GM13976 (cell line): ENCODE results near the gene PPP1R12B.
A peak's percentile ranks its signal among the peaks of the same experiment; 100 is the strongest.

Source experiments
- DNase-seq: peaks from one replicate; pipeline ENCODE4 v3.0.0; 2012; ENCODE audit warnings: low spot score
- in situ Hi-C: fragments of 300-500 bp; cut with MboI; formaldehyde crosslinking; loops from one replicate; pipeline ENCODE4 v1.12.0; 2022; ENCODE audit warnings: low sequenced_read_pairs, mixed read lengths, inconsistent platforms; ENCODE audit not compliant: unreplicated experiment
- TF ChIP-seq, protein P1 (sequence below): IDR thresholded peaks from 2 replicates; pipeline ENCODE4 v1.5.1; 2012; ENCODE audit warnings: borderline replicate concordance, mild to moderate bottlenecking; ENCODE audit not compliant: insufficient read depth; ENCODE audit errors: extremely low read depth, missing control alignments, control extremely low read depth

Gene PPP1R12B

GRCh38 chr1:202568826-202569225, 220.3 kb downstream of the PPP1R12B start:
- TF ChIP-seq, protein P1, sequence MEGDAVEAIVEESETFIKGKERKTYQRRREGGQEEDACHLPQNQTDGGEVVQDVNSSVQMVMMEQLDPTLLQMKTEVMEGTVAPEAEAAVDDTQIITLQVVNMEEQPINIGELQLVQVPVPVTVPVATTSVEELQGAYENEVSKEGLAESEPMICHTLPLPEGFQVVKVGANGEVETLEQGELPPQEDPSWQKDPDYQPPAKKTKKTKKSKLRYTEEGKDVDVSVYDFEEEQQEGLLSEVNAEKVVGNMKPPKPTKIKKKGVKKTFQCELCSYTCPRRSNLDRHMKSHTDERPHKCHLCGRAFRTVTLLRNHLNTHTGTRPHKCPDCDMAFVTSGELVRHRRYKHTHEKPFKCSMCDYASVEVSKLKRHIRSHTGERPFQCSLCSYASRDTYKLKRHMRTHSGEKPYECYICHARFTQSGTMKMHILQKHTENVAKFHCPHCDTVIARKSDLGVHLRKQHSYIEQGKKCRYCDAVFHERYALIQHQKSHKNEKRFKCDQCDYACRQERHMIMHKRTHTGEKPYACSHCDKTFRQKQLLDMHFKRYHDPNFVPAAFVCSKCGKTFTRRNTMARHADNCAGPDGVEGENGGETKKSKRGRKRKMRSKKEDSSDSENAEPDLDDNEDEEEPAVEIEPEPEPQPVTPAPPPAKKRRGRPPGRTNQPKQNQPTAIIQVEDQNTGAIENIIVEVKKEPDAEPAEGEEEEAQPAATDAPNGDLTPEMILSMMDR: no peak
- DNase-seq: no peak
- in situ Hi-C loops: loop anchor here (10.0 kb wide), 1 partner anchor 64 kb away; no protein-coding TSS in a partner anchor

GRCh38 chr1:202569393-202570322, 221.2 kb downstream of the PPP1R12B start:
- in situ Hi-C loops: loop anchor here (10.0 kb wide), 1 partner anchor 65 kb away; no protein-coding TSS in a partner anchor
- no peak for DNase-seq
- TF ChIP-seq, protein P1: no peak

- DNase-seq: no peak
- in situ Hi-C loops: no loop called here
- TF ChIP-seq, protein P1: peak; percentile 61
Measured at GRCh38 chr1:202571719-202572339, 223.3 kb downstream of the PPP1R12B start.

DNA sequence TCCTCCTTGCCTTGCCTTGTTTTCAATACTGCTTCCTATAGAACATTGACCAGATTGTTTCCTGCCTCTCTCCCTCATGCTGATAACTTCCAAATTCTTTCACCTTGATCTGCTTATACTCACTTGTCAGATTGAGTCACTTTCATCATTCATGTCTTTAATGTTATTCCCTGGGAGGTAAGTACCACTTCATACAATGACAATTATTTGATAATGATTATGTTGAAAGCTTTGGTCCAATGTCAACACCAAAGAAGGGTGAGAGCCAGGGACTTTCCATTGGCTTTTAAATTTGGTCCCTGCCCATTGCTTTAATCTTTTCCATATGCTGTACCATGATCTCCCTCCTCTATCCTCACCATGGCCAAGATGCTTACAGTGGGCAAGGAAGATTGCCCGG, 224.4 kb downstream of the PPP1R12B start:
- in situ Hi-C loops: no loop called here
- TF ChIP-seq, protein P1: no peak
- DNase-seq: no peak

DNA sequence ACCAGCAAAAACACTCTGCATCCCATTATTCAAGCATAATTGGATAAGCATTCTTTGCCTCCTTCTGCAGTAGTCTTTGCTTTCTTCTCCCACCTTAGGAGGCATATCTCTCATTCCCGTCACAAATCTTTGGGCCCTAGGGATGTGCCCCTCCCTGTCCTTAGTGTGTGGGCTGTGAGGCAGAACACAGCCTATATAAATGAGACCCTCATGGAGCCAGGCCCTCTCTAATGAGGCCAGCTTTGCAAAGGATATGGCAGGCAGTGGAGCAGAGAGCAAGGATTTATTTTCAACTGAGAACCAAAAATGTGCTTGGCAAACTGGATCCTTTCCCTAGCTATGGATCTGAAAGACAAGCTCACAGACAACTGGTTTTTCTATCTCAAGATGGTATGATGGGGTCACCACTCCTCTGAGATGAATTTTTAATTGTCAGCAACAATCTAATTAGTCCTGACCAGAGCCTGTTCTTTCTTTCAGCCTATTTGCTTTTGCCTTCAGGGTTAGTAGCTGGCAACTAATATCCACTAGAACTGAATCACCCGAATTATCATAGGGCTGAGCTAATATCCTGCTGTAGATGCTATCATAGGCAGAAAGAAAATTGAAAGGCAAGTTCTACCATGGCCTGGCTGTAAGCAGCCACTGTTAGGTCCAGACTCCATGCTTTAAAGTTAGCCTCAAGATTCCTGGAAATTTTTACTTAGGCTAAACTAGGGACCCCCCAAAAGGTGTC, 227.6 kb downstream of the PPP1R12B start:
- in situ Hi-C loops: no loop called here
- TF ChIP-seq, protein P1: no peak
- no peak for DNase-seq

DNA sequence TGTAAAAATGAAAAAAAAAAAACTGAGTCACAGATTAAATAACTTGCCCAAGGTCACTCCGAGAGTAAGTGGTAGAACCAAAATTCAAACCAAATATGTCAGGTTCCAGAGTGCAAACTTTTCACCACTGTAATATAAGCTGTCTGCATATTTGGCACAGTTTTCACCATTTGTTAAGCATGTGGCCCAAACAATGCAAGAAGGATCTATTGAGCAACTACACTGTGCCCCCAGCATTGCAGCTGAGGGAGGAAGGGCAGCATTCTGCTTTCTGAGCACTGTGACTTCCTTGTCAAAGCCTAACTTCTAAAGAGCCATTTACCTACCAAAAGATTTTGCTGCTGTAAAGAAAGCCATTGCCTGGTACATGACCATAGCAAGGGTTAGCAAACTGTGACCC, 228.3 kb downstream of the PPP1R12B start:
- in situ Hi-C loops: no loop called here
- DNase-seq: no peak
- TF ChIP-seq, protein P1: no peak
